GM18907 (cell line): Measurements from ENCODE around the gene KLHL25.
"Not testable (repeated sequence)": the region's sequence is repeated elsewhere in the genome, so short reads cannot be mapped to it uniquely, and the experiment has no call there.

Experiments
- ATAC-seq: cut with Tn5 transposase; IDR thresholded peaks from one replicate; pipeline ENCODE4 v1.9.1; 2021; ENCODE audit warnings: mild to moderate bottlenecking, moderate library complexity; ENCODE audit not compliant: unreplicated experiment

KLHL25 gene

DNA sequence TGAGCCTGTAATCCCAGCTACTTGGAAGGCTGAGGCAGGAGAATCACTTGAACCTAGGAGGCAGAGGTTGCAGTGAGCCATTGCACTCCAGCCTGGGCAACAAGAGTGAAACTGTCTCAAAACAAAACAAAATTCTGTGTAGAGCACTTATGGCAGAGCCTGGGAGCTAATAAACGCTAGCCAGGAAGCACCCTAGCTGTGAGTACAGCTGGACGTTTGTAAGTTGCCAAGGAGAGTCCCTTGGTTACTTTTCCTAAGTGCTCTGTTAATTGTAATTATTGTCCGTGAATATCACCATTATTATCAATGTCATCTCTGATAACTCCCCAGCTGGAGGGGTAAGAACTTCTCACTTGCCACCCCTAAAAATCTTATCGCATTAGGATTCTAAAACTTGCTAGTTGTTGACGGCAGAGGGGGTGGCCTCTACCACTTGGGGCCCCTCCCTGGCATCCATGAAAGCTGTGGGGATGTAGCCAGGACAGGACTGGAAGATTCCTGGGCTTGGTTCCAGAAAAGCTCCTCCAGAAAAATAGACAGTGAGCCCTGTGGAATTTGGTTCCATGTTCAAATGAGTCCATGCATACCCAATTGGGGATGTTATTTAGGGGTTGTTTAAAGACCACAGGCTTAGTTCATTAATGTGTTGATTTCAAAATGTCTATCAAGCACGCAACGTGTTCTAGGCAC lies 9.9 kb upstream of the KLHL25 start:
- ATAC-seq: no peak

DNA sequence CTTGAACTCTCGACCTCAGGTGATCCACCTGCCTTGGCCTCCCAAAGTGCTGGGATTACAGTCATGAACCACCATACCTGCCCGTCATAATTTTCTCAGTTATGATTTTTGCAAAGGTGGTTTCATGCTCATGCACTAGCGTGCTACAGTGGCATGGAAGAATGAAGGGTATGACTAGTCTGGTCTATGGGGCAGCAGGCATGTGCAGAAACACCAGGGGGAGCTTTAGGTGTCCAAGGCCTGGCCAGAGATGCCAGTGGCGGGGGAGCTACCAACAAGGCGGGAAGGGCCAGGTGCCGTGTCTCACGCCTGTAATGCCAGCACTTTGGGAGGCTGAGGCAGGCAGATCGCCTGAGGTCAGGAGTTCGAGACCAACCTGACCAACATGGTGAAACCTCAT lies 7.9 kb upstream of the KLHL25 start:
- ATAC-seq: not testable (repeated sequence)

DNA sequence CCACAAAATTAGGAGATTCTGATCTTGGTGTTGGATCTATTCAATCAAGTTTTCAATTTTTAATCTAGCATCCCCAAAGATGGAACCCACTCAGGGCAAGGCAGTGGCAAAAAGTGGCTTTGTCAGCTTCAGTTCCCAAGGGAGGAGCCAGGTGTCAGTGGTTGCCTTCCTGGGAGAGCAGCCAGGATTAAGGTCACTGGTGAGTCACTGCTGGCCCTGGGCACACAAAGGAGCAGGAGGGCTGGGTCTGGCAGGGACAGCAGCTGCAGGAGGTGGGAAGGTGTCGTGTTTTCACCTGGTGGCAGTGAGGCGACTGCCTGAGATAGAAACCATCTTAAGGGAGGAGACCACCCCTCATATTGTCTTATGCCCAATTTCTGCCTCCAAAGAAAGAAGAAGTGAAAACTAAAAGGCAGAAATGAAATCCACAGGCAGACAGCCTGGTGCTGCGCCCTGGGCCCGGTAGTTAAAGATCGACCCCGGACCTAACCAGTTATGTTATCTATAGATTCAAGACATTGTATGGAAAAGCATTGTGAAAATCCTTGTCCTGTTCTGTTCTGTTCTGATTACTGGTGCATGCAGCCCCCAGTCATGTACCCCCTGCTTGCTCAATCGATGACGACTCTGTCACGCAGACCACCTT lies 5.9 kb upstream of the KLHL25 start:
- no peak for ATAC-seq

DNA sequence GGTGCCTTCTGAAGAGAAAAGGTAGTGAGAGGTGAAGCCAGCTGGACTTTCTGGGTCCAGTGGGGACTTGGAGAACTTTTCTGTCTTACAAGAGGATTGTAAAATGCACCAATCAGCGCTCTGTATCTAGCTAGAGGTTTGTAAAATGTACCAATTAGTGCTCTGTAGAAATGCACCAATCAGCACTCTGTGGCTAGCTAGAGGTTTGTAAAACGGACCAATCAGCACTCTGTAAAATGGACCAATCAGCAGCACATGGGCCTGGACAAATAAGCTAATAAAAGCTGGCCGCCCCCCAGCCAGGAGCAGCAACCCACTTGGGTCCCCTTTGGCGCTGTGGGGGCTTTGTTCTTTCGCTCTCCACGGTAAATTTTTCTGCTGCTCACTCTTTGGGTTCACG lies 1.6 kb upstream of the KLHL25 start:
- not testable (repeated sequence) for ATAC-seq

DNA sequence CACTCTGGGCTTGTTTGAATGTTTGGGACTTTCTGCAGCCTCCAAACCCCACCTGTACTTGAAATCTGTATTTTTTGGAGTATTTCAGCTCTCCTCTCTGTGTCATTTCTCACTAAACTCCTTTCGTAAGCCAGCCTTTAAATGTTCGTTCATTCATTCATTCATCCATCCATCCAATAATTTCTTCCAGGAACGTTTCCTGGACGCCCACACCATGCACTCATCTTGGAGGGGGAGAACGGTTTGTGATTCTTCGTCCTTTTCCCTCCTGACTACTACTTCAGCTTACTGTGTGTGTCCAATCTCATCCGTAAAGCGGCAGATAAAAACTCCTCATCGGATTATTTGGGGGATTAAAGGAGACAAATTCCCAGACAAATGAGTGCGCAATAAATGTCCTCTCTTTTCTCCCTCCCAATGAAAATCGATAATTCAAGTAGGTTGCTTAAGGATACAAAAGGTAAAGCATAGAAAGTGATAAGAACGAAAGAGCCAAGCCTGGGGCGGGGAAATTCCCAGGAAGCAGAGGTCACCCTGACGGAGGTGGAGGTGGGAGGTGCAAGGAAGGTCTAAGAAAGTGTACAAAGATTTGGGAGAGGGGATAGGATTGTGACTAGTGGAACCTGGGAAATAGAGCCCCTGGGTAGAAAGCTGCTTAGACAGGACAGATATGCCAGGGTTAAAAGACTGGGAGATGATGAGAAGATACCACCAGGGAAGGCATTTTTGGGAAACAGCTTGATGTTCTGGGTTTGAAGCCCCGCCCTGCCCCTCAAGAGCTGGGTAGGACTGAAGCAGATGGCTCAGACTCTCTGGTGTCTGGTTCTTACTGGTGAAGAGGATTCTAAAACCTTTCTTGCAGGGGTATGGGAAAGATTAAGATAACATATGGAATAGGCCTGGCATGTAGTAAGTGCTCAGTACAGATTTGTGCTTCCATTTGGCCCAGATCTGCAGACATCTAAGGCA lies 896 bp upstream of the KLHL25 start:
- ATAC-seq: no peak

DNA sequence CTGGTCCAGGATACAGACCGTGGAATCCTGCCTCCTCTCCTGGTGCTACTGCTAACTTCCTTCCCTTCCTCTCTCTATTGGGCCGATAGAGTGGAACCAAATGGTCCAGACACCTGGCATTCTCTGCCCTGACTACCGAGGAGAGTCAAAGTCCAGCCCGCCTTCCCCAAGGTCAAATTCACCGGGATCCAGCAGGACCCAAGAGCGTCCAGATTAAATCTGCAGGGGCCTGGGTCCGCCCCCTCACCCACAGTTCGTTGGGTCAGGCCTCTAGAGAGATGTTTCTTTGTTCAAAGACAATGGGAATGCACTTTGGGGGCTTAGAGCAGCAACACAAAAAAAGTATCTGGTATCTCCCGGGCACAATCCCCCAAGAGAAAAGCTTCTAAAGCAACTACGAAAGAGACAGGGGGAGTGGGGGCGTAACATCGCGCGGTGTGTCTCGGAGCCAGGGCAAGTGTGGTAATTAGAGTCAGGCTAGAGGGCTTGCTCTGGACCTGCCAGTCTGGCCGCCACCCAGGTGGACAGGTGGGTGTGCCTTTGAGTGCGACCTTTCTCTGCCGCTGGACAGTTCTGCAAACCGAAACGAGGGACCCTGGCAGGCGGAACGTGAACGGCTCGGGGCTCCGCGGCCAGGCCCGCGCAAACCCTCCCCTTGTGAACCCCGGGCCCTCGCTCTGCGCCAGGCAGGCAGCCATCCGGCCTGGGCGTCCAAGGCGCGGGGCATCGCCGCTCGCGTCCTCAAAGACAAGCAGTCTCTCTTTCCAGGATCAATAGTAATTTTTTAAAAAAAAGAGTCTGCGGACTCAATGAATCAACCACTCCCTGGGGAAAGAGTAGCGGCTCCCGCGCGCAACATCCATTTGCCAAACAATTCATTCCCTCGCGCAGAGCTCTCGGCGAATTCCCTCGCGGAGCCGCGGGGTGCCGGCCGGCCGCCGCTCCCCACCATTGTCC lies 806 bp downstream of the KLHL25 start:
- ATAC-seq: peak; percentile 46

DNA sequence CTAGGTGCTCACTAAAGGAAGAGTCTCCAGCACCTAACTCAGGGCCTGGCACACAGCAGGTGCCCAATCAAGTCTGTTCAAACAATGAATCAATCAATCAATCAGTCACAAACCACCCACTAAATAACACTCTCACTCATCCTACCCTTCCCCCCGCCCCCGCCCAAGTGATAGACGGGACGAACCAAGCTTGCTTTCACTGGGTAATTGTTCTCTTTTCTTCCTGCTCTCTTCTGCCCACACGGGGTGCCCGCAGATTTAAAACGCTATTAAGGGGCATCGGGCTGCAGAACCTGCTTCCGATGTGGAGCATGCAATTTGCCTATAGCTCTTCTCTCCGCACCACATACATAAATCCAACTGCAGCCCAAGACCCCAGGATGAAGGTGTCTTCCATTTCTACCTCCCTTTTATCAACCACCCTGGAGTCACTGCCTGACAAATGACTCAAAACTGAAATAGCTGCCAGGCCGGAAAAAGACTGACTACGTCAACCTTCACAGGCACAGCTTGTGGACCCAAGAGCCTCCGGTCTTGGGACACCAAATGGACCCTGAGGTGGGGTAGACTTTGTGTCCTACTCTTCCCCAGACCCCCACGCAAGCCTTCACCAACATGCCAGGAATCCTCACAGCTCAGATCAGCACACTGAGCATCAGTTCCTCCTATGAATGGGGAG lies 1.7 kb downstream of the KLHL25 start:
- no peak for ATAC-seq

DNA sequence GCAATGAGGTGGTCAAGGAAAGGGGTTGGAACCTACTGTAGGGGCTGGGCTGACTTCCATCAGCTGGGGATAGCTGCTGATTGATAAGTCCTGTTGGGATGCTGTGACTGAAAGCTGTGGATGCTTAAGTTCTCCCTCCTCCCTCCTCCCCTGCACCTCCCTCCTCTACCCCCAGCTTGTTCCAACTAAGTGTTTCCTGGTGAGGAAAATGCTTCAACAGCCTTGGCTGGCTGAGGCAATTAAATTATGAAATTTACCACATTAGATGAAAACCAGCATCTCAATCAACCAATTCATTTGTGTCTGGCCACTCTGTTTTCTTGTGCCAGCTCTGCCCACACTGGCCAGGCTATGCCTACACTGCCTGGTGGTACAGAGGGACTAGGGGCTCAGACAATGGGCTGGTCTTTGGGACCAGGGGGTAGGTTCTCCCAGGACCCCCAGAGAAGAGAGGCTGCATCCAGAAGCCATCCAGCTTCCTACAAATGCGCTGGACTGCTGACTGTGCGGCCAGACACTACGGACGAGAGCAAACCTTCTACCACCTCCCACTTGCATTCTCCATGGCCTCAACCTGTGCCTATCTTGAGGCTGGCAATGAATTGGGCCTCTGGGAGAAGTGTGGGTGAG lies 2.5 kb downstream of the KLHL25 start:
- ATAC-seq: no peak

DNA sequence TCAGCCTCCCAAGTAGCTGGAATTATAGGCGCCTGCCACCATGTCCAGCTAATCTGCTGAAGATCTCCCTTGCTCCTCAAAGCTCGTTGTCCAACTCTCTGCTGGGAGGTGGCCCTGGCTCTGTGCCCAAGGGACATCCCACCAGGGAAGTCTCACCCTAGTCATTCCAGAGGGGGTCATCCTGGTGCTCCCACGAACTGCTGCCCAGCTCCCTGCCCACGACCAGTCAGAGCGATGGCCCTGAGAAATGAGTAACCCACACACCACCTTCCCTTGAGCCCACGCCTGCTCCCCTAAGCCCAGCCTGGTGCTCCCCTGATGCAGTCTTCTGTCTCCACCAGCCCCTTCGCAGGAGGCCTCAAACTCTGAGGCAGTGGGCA lies 5.2 kb downstream of the KLHL25 start:
- ATAC-seq: no peak

DNA sequence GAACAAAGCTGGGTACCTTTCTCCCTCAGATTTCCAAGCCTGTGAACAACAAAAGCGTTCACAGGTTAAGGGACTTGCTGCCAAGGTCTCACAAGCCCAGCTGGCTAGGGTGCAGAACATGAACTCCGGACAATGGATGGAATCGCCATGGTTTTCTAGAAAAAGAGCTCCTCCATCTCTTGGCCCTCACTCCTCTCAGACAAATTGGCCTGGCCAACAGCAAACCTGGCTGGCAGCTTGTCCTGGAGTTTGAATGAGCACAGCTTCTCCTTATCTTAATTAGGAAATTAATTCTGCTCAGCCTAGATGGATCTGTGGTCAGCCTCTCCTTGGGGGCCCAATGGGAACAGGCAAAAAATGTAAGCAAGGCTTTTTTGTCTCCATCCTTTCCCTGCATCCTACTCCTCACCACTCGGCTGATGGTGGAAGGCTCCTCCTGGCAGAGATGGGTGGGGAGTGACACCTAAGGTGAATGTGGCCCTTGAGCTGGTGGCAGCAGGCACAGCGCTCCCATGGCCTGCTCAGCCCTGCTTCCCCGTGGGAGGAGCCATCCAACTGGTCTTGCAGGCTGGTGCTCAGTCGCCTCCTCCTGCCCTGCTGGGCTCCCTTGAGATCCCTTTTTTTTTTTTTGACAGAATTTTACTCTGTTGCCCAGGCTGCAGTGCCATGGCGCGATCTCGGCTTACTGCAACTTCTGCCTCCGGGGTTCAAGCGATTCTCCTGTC lies 5.8 kb downstream of the KLHL25 start:
- no peak for ATAC-seq

DNA sequence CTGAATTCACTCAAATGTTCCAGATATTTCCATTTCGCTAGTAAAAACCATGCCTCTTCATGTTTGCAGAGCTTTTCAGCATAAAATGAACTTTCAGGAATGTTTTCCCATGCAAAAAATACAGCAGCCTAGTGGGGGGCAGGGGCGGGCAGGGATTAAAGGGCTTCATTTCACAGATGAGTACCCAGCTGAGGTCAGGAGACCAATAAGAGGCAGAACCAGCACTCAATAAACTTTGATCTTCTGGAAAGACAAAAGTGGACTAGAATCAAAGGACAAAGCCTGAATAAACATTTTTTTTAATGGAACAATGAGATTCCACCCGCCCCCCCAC lies 8.0 kb downstream of the KLHL25 start:
- no peak for ATAC-seq

DNA sequence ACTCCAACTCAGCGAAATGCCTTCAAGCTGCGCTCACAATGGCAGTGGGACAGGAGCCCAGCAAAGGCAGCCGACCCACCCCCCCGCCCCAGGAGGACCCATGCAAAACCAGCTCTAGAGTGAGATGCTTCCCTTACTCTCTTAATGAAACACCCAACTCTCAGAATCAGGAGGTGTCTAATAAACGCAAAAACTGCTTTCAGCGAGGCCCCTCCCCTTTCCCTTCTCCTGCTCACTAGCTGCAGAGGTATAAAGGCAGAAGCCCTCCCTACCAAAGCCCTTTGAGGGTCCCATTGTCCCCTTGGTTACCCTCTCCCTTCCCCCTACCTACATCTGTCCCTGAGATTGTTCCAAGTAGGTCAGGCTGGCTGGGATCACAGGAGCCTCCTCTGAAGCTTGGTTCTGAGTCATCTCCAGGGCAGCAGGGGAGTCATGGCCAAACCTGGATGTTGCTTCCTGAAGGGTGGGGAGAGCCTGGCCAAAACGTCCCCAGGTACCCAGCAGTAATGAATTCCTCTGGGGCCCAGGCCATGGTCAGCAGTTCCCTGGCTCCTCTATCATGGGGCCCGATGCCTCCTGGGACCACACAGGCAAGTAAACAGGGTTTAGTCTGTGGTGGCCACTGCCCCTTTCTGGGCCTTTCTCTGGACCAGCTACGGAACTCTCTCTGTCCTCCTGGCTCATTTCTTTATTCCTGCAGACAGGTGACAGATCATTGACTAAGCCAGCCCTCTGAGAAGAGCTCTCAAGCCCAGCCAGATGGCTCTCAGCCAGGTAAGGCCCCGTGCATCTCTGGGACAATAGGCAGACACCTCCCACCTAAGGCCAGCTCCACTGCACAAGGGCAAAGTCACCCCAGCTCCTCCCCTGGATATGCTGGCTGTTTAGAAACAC lies 8.6 kb downstream of the KLHL25 start:
- peak; percentile 24 for ATAC-seq

DNA sequence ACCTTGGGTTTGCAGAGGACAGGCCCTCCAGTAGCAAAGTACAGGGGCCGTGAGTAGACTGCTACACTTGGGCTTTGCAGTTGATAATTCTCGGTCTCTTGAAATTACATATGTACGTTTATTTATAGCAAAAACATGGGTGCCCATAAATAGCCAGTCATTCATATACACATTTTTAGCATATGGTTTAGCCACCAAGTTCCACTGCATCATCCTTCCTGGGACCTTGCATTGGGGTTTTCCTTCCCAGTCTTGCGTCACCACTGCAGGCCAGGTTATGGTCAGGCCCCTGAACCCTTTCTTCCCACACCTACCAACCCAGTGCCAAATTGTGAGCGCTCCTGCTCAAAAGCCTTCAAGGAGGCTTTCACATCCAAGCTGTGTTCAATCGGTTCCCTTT lies 12.7 kb downstream of the KLHL25 start:
- ATAC-seq: no peak

DNA sequence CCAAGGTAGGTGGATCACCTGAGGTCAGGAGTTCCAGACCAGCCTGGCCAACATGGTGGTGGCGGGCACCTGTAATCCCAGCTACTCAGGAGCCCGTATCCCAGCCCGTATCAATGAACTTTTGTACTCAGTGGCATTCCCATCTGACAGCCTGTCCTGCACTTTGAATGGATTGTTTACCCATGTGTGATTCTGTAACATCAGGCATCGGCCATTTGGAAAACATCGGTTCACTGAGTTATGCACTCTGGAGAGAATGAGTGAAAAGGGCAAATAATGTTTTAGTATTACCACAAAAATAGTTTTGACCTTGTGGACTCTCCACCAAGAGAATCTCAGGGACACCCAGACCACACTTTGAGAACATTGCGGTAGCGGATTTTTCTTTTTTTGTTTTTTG lies 13.6 kb downstream of the KLHL25 start:
- ATAC-seq: no peak

DNA sequence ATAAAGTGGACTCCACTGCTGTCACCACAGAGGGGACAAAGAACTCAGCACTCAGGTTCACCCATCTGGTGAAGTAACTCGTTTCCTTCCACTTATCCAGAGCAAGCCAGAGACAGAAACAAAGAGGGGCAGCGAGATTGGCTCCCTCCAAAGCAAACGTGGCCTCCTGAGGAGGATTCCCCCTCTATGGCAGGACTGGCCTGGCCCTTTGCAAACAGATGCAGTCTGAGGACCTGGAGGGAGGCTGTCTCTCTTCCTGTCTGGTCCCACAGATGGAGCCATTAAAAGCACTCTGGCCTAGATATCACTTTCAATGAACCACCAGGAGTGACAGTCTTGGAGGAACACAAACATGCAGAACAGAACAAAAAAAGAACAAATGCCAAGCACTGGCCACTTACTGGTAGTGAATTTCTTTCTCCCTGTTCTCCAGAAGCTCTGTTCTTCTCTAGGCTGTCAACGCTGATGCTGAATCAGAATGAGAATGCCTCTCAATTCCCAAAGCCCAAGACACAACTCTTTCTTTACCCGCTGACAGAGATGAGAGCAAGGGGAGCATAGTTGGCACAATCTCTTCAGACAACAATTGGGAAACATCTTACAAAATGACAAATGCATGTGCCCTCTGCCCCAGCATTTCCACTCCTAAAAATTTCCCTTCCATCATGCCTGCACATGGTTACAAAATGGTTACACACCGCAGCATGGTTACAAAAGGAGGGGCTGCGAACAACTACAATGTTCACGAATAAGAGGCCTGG lies 14.3 kb downstream of the KLHL25 start:
- ATAC-seq: no peak

DNA sequence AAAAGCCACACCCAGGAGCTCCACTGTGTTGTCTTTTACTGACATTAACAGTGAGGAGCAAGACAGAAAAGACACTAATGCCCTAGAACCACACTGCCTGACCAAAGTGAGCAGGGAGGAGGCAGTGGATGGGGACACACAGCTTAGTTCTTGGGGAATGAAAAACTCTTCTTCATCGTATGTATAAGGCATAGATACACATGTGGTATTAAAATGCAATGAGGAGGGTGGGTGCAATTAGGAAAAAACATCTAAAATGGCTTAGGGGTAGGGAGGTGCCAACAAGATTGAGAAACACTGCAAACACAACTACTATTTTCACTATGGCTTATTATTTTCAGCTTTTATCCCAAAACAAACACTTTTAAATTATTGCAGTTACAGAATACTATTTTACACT lies 15.5 kb downstream of the KLHL25 start:
- ATAC-seq: no peak

DNA sequence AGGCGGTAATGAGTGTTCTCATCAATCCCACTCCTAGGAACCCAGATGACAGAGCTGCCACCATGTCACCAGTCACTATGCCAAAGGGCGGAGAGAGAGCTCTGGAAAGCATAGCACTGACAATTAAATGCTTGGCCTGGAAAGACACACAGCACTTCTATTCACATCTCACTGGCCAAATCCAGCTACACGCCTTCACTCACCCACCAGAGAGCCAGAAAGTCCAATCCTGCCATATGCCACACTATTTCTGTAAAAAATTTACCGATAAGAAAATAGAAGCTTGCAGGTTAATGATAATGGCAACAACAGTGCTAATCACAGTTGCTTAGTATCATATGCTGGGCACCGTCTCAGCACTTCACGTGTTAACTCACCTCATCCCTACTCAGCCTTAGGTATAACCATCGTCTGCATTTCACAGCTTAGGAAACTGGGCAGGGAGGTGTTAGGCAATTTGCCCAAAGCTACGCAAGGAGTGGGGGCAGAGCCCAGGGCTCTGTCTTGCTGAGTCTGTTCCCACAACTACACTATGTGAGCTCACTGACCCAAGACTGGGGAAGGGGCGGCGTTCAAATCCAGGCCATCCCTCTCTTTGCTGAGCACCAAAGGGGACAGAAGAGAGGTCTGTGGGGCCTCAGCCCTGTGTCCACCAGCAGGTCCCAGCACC lies 16.5 kb downstream of the KLHL25 start:
- no peak for ATAC-seq
